Activated T-helper 2 cell treated with anti-CD3 and anti-CD28 coated beads, Interferon-gamma antibody, Interleukin-2, Interleukin-4, amounts not matched to agents 10 μg/mL and 5 μg/mL and 100 μg/mL, durations not matched to agents 14 hours and 24 hours and 36 hours (primary cell): ENCODE measurements around the gene MITD1. TPM values are rescaled to one million over a fixed set of nuclear protein-coding genes. Genes with fewer than 3 reads are reported as not detected.
"Not testable (repeated sequence)": the region's sequence is repeated elsewhere in the genome, so short reads cannot be mapped to it uniquely, and the experiment has no call there.

Experiments used
- DNase-seq: peaks from one replicate; pipeline ENCODE4 v3.0.0; 2021; ENCODE audit warnings: low spot score
- H3K27ac Mint-ChIP-seq: one replicate; pipeline ENCODE4 v1.8.0; 2021; ENCODE audit warnings: mixed read lengths
- H3K27me3 Mint-ChIP-seq: one replicate; pipeline ENCODE4 v1.8.0; 2021; ENCODE audit warnings: low read depth, mixed read lengths
- H3K36me3 Mint-ChIP-seq: one replicate; pipeline ENCODE4 v1.8.0; 2021; ENCODE audit warnings: low read depth, mixed read lengths
- H3K4me1 Mint-ChIP-seq: one replicate; pipeline ENCODE4 v1.8.0; 2021; ENCODE audit warnings: low read depth, mixed read lengths
- H3K4me3 Mint-ChIP-seq: one replicate; pipeline ENCODE4 v1.8.0; 2021; ENCODE audit warnings: low read depth, mild to moderate bottlenecking, moderate library complexity, mixed read lengths
- H3K9me3 Mint-ChIP-seq: one replicate; pipeline ENCODE4 v1.8.0; 2021; ENCODE audit warnings: mixed read lengths
- intact Hi-C: fragments of 100-400 bp; cut with micrococcal nuclease; formaldehyde crosslinking; loops from one replicate; pipeline ENCODE4 v1.15.1; 2023
- total RNA-seq: library from RNA; stranded (reverse); gene quantifications from 2 replicates; pipeline ENCODE4 v1.2.3, GENCODE V29; 2022

The MITD1 gene
- total RNA-seq, result 49.7 and 52.4 TPM in 2 replicates

GRCh38 chr2:99180755-99181623, at the start of gene MITD1, which contains the start of gene MRPL30:
TSS of gene MITD1 (minus strand) at chr2:99181058. CDS start at chr2:99180981, 77 bp downstream.
TSS of gene MRPL30 (plus strand) at chr2:99181184. CDS start at chr2:99186204, 5,020 bp downstream.
- intact Hi-C loops, result loop anchor here (1.0 to 5.0 kb wide), 4 partner anchors 26 to 309 kb away; partner anchors contain the start of genes REV1 and TXNDC9
- Mint-ChIP-seq H3K27me3 (no peaks in the 10 kb centered on the region), H3K36me3 (peaks cover 19% of the 10 kb centered on the region), H3K4me3 (peak within 1 kb of the TSS; percentile 96), H3K9me3 (no peaks in the 10 kb centered on the region), H3K4me1 (peaks cover 34% of the 10 kb centered on the region), H3K27ac (peak within 1 kb of the TSS; percentile 91)
- peak; percentile 88 for DNase-seq

GRCh38 chr2:99217929-99218501, 37.2 kb upstream of the MITD1 start:
- Mint-ChIP-seq H3K4me3 (no peak overlapping the region), H3K9me3 (no peaks in the 10 kb centered on the region), H3K36me3 (no peaks in the 10 kb centered on the region), H3K27ac (no peak overlapping the region), H3K4me1 (peaks cover 4% of the 10 kb centered on the region), H3K27me3 (no peaks in the 10 kb centered on the region)
- intact Hi-C loops, result no loop called here
- DNase-seq, result no peak

GRCh38 chr2:99216096-99216495, 35.2 kb upstream of the MITD1 start:
- intact Hi-C loops, result no loop called here
- H3K4me1 Mint-ChIP-seq, result peaks cover 4% of the 10 kb centered on the region
- H3K4me3 Mint-ChIP-seq, result no peak overlapping the region
- no peak overlapping the region for H3K27ac Mint-ChIP-seq
- no peak for DNase-seq
- no peaks in the 10 kb centered on the region for H3K9me3 Mint-ChIP-seq
- no peaks in the 10 kb centered on the region for H3K27me3 Mint-ChIP-seq
- H3K36me3 Mint-ChIP-seq, result no peaks in the 10 kb centered on the region

- Mint-ChIP-seq H3K9me3 (peaks cover 8% of the 10 kb centered on the region), H3K27ac (no peak overlapping the region), H3K4me1 (peaks cover 3% of the 10 kb centered on the region), H3K36me3 (peaks cover 4% of the 10 kb centered on the region), H3K4me3 (no peak overlapping the region), H3K27me3 (no peaks in the 10 kb centered on the region)
- no peak for DNase-seq
- intact Hi-C loops, result no loop called here
Measured at GRCh38 chr2:99205491-99205890, 24.6 kb upstream of the MITD1 start.

GRCh38 chr2:99201959-99202678, 21.3 kb upstream of the MITD1 start:
- Mint-ChIP-seq H3K27me3 (no peaks in the 10 kb centered on the region), H3K4me3 (no peak overlapping the region), H3K9me3 (peaks cover 8% of the 10 kb centered on the region), H3K27ac (no peak overlapping the region), H3K36me3 (peaks cover 9% of the 10 kb centered on the region), H3K4me1 (no peaks in the 10 kb centered on the region)
- intact Hi-C loops, result no loop called here
- DNase-seq, result no peak

- no peaks in the 10 kb centered on the region for H3K4me1 Mint-ChIP-seq
- no peaks in the 10 kb centered on the region for H3K9me3 Mint-ChIP-seq
- no peak overlapping the region for H3K27ac Mint-ChIP-seq
- H3K27me3 Mint-ChIP-seq, result no peaks in the 10 kb centered on the region
- intact Hi-C loops, result no loop called here
- peaks cover 16% of the 10 kb centered on the region for H3K36me3 Mint-ChIP-seq
- H3K4me3 Mint-ChIP-seq, result no peak overlapping the region
- DNase-seq, result no peak
Measured at GRCh38 chr2:99200076-99200800, 19.4 kb upstream of the MITD1 start.

- peaks cover 21% of the 10 kb centered on the region for H3K36me3 Mint-ChIP-seq
- intact Hi-C loops, result no loop called here
- H3K4me1 Mint-ChIP-seq, result no peaks in the 10 kb centered on the region
- no peak overlapping the region for H3K27ac Mint-ChIP-seq
- H3K27me3 Mint-ChIP-seq, result no peaks in the 10 kb centered on the region
- no peak for DNase-seq
- no peaks in the 10 kb centered on the region for H3K9me3 Mint-ChIP-seq
- H3K4me3 Mint-ChIP-seq, result no peak overlapping the region
Measured at GRCh38 chr2:99198103-99198841, 17.4 kb upstream of the MITD1 start.

- H3K4me3 Mint-ChIP-seq, H3K27ac Mint-ChIP-seq: not testable (repeated sequence)
- H3K36me3 Mint-ChIP-seq, result peaks cover 61% of the 10 kb centered on the region
Measured at GRCh38 chr2:99192364-99192763, 11.5 kb upstream of the MITD1 start.

GRCh38 chr2:99190548-99190947, 9.7 kb upstream of the MITD1 start:
- Mint-ChIP-seq H3K27ac (no peak overlapping the region), H3K9me3 (no peaks in the 10 kb centered on the region), H3K27me3 (no peaks in the 10 kb centered on the region), H3K4me3 (no peak overlapping the region), H3K36me3 (peaks cover 51% of the 10 kb centered on the region), H3K4me1 (peaks cover 5% of the 10 kb centered on the region)
- intact Hi-C loops, result no loop called here
- DNase-seq, result no peak

More at GRCh38 chr2:99192364-99192763, 11.5 kb upstream of the MITD1 start:
- DNase-seq, H3K4me1 Mint-ChIP-seq, H3K9me3 Mint-ChIP-seq, H3K27me3 Mint-ChIP-seq, intact Hi-C loops: not testable (repeated sequence)

GRCh38 chr2:99188357-99188756, 7.5 kb upstream of the MITD1 start:
- H3K27ac Mint-ChIP-seq, result peak overlapping the region; percentile 39
- H3K36me3 Mint-ChIP-seq, result peaks cover 43% of the 10 kb centered on the region
- intact Hi-C loops, result no loop called here

GRCh38 chr2:99187011-99187410, 6.2 kb upstream of the MITD1 start:
- H3K36me3 Mint-ChIP-seq, result peaks cover 31% of the 10 kb centered on the region
- no peak overlapping the region for H3K4me3 Mint-ChIP-seq
- no peaks in the 10 kb centered on the region for H3K9me3 Mint-ChIP-seq
- peaks cover 15% of the 10 kb centered on the region for H3K4me1 Mint-ChIP-seq
- no peaks in the 10 kb centered on the region for H3K27me3 Mint-ChIP-seq
- intact Hi-C loops, result no loop called here
- H3K27ac Mint-ChIP-seq, result no peak overlapping the region
- DNase-seq, result no peak

More at GRCh38 chr2:99188357-99188756, 7.5 kb upstream of the MITD1 start:
- DNase-seq, result no peak
- H3K4me3 Mint-ChIP-seq, result no peak overlapping the region
- H3K27me3 Mint-ChIP-seq, result no peaks in the 10 kb centered on the region
- H3K4me1 Mint-ChIP-seq, result peaks cover 11% of the 10 kb centered on the region
- H3K9me3 Mint-ChIP-seq, result no peaks in the 10 kb centered on the region

- H3K36me3 Mint-ChIP-seq, result peaks cover 16% of the 10 kb centered on the region
- DNase-seq, result no peak
- intact Hi-C loops, result loop anchor here (5.0 kb wide), 1 partner anchor 98 kb away; no protein-coding TSS in a partner anchor
- no peaks in the 10 kb centered on the region for H3K27me3 Mint-ChIP-seq
- H3K4me3 Mint-ChIP-seq, result no peak overlapping the region
- H3K27ac Mint-ChIP-seq, result no peak overlapping the region
- H3K9me3 Mint-ChIP-seq, result no peaks in the 10 kb centered on the region
- peaks cover 24% of the 10 kb centered on the region for H3K4me1 Mint-ChIP-seq
Measured at GRCh38 chr2:99184811-99185210, 4.0 kb upstream of the MITD1 start.
